Dedifferentiated amniotic fluid mesenchymal stem cell (primary cell): ENCODE data around the gene CYP2S1.
A peak's percentile ranks its signal among the peaks of the same experiment; 100 is the strongest.

ENCODE experiments used
- DNase-seq: peaks from one replicate; pipeline ENCODE4 v3.0.0-alpha.2; 2016; ENCODE audit errors: extremely low spot score

CYP2S1 gene

GRCh38 chr19:41195675-41196497 lies 2.9 kb downstream of the CYP2S1 start:
- DNase-seq, result no peak

- no peak for DNase-seq
Measured at GRCh38 chr19:41198559-41198958, 5.5 kb downstream of the CYP2S1 start.

DNA sequence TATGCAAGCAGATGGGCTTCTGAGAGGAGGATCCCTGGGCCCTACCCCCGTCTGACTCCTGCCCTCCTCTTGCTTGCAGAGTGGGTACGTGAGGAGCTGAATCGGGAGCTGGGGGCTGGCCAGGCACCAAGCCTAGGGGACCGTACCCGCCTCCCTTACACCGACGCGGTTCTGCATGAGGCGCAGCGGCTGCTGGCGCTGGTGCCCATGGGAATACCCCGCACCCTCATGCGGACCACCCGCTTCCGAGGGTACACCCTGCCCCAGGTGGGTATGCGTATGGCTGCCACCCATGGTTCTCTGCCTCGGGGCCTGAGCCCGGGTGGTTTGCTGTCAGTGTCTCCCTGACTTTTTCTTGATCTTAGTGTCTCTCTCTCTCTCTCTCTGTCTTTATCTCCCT lies 10.4 kb downstream of the CYP2S1 start:
- no peak for DNase-seq

GRCh38 chr19:41204338-41204737 lies 11.3 kb downstream of the CYP2S1 start:
- DNase-seq, result peak; percentile 87

DNA sequence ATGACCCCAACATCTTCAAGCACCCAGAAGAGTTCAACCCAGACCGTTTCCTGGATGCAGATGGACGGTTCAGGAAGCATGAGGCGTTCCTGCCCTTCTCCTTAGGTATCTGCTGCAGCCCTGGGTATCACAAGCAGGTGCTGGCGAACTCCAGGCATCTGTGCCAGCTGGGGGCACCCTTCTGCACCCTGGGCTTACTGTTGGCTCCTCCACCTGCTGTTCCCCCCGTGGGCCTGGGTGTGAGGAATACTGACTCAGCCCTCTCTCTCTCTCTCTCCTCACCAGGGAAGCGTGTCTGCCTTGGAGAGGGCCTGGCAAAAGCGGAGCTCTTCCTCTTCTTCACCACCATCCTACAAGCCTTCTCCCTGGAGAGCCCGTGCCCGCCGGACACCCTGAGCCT lies 13.0 kb downstream of the CYP2S1 start:
- DNase-seq, result no peak

DNA sequence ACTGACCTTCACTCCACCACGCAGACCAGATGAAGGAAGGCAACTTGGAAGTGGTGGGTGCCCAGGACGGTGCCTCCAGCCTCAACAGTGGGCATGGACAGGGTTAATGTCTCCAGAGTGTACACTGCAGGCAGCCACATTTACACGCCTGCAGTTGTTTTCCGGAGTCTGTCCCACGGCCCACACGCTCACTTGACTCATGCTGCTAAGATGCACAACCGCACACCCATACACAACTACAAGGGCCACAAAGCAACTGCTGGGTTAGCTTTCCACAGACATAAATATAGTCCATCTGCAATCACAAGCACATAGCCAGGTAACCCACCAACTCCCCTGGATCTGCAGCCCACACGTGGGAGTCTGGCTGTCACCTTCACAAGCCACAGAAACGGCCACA lies 13.4 kb downstream of the CYP2S1 start:
- no peak for DNase-seq

GRCh38 chr19:41206926-41207750 lies 14.1 kb downstream of the CYP2S1 start:
- DNase-seq, result no peak

DNA sequence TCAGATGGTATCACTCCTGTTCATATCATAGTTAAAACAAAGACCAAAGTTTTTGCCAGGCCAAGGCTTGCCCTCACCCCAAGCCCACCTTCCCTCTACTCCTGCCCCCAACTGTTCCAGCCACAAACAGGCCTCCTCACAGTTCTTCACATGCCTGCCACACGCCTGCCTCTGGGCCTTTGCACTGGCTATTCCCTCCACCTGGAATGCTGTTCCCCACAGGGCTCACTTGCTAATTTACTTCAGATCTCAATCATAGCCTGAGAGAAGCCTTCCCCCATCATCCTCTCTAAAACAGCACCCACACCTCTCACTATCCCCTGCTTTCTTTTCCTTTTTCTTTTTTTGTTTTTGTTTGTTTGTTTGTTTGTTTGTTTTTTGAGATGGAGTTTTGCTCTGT lies 21.1 kb downstream of the CYP2S1 start:
- DNase-seq, result no peak

- DNase-seq, result no peak
Measured at GRCh38 chr19:41217741-41218140, 24.7 kb downstream of the CYP2S1 start.

- DNase-seq, result no peak
Measured at GRCh38 chr19:41218249-41218614, 25.2 kb downstream of the CYP2S1 start.

DNA sequence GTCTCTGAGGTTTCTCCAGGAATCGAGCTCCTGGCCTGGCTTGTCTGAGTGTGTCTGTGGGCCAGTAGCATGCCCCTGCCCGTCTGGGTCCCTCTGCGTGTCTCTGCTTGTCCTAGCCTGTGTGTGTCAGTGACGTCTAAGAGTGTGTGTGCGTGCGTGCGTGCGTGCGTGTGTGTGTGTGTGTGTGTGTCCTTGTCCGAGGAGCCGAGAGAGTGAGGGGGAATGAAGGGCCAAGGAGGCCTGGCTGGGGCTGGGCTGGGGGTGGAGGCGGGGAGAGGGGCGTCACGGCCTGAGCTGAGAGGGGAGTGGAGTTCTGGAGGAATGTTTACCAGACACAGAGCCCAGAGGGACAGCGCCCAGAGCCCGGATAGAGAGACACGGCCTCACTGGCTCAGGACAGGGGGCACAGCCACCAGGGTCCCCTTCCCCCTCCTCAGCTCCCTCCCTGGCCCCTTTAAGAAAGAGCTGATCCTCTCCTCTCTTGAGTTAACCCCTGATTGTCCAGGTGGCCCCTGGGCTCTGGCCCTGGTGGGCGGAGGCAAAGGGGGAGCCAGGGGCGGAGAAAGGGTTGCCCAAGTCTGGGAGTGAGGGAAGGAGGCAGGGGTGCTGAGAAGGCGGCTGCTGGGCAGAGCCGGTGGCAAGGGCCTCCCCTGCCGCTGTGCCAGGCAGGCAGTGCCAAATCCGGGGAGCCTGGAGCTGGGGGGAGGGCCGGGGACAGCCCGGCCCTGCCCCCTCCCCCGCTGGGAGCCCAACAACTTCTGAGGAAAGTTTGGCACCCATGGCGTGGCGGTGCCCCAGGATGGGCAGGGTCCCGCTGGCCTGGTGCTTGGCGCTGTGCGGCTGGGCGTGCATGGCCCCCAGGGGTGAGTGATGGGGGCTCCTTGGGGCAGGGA lies 25.8 kb downstream of the CYP2S1 start, which contains the start of gene AXL:
TSS of gene AXL (plus strand) at position 609 of the 893 bp plus-strand sequence. CDS start at position 779, 170 bp downstream.
- peak; percentile 74 for DNase-seq

DNA sequence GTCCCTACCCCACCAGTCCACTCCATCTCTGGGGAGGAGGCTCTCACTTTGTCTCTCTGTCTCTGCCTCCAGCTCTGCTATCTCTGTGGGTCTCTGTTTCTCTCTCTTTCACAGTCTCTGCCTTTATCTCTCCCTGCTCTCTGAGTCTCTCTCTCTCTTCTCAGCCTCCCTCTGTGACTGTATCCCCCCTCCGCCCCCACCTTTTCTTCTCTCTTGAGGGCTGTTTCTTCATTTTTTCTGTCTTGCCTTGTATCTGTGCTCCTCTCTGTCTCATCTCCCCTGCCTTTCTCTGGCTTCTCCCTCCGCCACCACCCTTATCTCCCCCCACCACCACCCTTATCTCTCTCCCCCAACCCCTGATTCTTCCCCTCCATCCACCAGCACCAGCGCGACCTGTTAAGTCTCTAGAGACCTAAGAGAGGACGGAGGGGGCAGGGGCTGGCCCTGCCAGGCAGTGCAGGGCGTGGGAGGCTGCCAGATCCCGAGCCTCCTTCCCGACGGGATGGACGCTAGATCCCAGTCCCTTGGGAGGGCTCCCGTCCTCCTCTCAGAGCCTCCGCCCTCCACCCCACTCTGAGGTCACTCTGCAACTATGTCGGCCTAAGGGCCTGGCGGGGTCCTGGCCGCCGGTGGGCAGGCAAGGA lies 27.0 kb downstream of the CYP2S1 start:
- DNase-seq, result peak; percentile 47

DNA sequence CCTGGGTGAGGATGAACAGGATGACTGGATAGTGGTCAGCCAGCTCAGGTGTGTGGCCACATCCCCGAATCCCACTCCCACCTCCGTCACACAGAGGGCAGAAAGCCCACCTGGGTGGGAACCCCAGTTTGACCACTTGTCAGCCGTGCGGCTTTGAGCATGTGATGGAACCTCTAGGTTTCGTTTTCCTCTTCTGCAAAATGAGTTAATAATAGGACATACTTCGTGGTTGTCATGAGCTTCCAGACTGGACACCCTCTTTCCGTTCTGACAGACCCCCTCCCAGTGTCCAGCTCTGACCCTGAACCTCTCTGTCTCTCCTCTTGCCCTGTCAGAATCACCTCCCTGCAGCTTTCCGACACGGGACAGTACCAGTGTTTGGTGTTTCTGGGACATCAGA lies 27.8 kb downstream of the CYP2S1 start:
- no peak for DNase-seq

GRCh38 chr19:41221514-41222205 lies 28.6 kb downstream of the CYP2S1 start:
- DNase-seq, result no peak

GRCh38 chr19:41222240-41222639 lies 29.2 kb downstream of the CYP2S1 start:
- DNase-seq, result no peak

- DNase-seq, result peak; percentile 33
Measured at GRCh38 chr19:41223431-41224234, 30.6 kb downstream of the CYP2S1 start.

DNA sequence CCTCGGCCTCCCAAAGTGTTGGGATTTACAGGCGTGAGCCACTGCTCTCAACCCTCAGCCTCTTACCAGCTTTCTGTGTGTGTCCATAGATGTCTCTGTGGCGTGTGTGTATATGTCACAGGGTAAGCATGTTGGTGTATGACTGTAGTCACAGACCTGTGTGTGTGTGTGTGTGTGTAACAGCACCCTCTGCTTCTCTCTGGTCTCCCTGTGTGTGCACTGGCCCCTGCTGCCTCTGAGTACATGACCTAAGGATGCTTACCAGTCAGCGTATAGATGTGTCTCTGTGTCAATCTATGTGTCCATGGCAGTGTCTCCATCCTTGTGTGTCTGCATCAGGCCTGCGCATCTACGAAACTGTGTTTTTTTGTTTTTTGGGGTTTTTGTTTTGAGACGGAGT lies 31.6 kb downstream of the CYP2S1 start:
- DNase-seq, result no peak

- DNase-seq, result peak; percentile 93
Measured at GRCh38 chr19:41225238-41226052, 32.4 kb downstream of the CYP2S1 start.
